ENCODE measurements around the gene MYO16. TPM values are rescaled to one million over a fixed set of nuclear protein-coding genes. Genes with fewer than 3 reads are reported as not detected.

MYO16 gene
- polyA plus RNA-seq, 1 experiment, result not detected

GRCh38 chr13:108755083-108755482 is 125.7 kb downstream of the MYO16 start:
- ChIA-PET CTCF (no interaction called here), POLR2A (no interaction called here)
- no peak for DNase-seq (ENCODE audit: low read depth)
- H3K27me3 ChIP-seq (ENCODE audit: control insufficient read depth, insufficient read depth, low read length), result no peaks in the 10 kb centered on the region
- no peak overlapping the region for H3K4me3 ChIP-seq (ENCODE audit: low read depth, low read length)
- H3K36me3 ChIP-seq (ENCODE audit: control insufficient read depth, insufficient read depth, low read length), result no peaks in the 10 kb centered on the region
- no peak for TF ChIP-seq CTCF (IDR thresholded peaks at IDR 0.05; ENCODE audit: insufficient read depth, low read depth, low read length)

GRCh38 chr13:108760129-108760528 is 130.7 kb downstream of the MYO16 start:
- TF ChIP-seq CTCF (IDR thresholded peaks at IDR 0.05; ENCODE audit: insufficient read depth, low read depth, low read length), result no peak
- Histone ChIP-seq H3K36me3 (ENCODE audit: control insufficient read depth, insufficient read depth, low read length) (no peaks in the 10 kb centered on the region), H3K4me3 (ENCODE audit: low read depth, low read length) (no peak overlapping the region), H3K27me3 (ENCODE audit: control insufficient read depth, insufficient read depth, low read length) (no peaks in the 10 kb centered on the region)
- no peak for DNase-seq (ENCODE audit: low read depth)
- CTCF ChIA-PET, result no interaction called here
- POLR2A ChIA-PET, result no interaction called here

- ChIA-PET POLR2A (no interaction called here), CTCF (no interaction called here)
- no peak overlapping the region for H3K4me3 ChIP-seq (ENCODE audit: low read depth, low read length)
- no peaks in the 10 kb centered on the region for H3K36me3 ChIP-seq (ENCODE audit: control insufficient read depth, insufficient read depth, low read length)
- no peaks in the 10 kb centered on the region for H3K27me3 ChIP-seq (ENCODE audit: control insufficient read depth, insufficient read depth, low read length)
- no peak for DNase-seq (ENCODE audit: low read depth)
- no peak for TF ChIP-seq CTCF (IDR thresholded peaks at IDR 0.05; ENCODE audit: insufficient read depth, low read depth, low read length)
Measured at GRCh38 chr13:108760541-108760940, 131.1 kb downstream of the MYO16 start.

GRCh38 chr13:108768035-108768434 is 138.6 kb downstream of the MYO16 start:
- CTCF ChIA-PET, result no interaction called here
- no peak for TF ChIP-seq CTCF (IDR thresholded peaks at IDR 0.05; ENCODE audit: insufficient read depth, low read depth, low read length)
- Histone ChIP-seq H3K27me3 (ENCODE audit: control insufficient read depth, insufficient read depth, low read length) (no peaks in the 10 kb centered on the region), H3K36me3 (ENCODE audit: control insufficient read depth, insufficient read depth, low read length) (no peaks in the 10 kb centered on the region), H3K4me3 (ENCODE audit: low read depth, low read length) (no peak overlapping the region)
- POLR2A ChIA-PET, result no interaction called here
- no peak for DNase-seq (ENCODE audit: low read depth)

- no peak for TF ChIP-seq CTCF (IDR thresholded peaks at IDR 0.05; ENCODE audit: insufficient read depth, low read depth, low read length)
- no peaks in the 10 kb centered on the region for H3K36me3 ChIP-seq (ENCODE audit: control insufficient read depth, insufficient read depth, low read length)
- DNase-seq (ENCODE audit: low read depth), result no peak
- no peak overlapping the region for H3K4me3 ChIP-seq (ENCODE audit: low read depth, low read length)
- ChIA-PET POLR2A (no interaction called here), CTCF (no interaction called here)
- no peaks in the 10 kb centered on the region for H3K27me3 ChIP-seq (ENCODE audit: control insufficient read depth, insufficient read depth, low read length)
Measured at GRCh38 chr13:108769213-108770070, 140.0 kb downstream of the MYO16 start.

All from BJ (cell line).